HG02623 (cell line): ENCODE measurements around the gene TPP2.

Source experiments
- ATAC-seq: cut with Tn5 transposase; IDR thresholded peaks from one replicate; pipeline ENCODE4 v1.9.1; 2021; ENCODE audit warnings: moderate library complexity; ENCODE audit not compliant: unreplicated experiment

Gene TPP2

DNA sequence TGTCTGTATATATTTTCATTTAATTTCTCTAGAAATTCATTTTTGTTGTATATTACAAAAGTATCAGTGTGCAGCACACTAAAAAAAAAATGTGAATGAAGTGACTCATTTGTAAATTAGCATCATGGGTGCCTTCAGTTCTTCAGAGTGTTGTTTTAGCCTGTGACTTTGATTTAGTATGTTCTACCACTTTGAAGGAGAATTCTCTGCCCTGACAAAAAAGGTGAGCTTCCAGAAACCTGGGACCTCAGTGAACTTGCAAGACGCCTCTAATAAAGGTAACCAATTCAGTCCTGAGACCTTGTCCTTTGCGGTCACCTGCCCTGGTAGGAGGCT, 95.7 kb downstream of the TPP2 start:
- no peak for ATAC-seq

DNA sequence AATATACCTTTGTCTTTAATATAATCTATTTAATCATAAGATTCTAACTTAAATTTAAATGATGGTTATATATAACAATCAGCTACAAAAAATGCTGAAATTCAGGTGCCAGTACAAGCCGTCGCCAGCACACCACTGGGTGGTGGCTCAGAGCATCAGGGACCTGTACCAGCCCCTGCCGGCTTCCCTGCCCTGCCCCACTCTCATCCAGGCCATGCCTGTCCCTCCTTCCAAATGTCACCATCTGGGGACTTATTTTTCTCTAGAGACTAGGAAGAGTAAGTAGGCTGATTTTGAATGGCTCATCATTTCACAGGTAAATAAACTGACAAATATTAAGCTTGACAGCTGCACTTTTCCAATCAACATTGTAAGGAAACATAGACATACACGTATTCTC, 96.5 kb downstream of the TPP2 start:
- no peak for ATAC-seq

DNA sequence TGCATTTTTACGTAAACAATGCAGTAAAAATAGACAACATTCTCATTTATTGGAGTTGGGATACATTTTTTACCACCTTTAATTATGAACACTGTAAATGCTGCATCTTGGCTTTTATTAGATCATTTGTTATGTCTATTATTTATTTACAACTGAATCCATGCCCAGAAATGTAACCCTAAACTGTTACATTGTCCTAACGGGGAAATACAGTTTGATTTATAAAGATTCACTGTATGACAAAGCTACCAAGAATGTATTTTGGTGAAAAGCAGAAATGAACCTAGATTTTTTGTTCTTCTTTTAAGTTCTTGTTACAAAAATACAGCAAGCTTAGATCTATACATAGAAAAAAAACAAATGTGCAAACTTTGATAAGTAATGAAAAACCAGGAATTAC, 97.0 kb downstream of the TPP2 start:
- no peak for ATAC-seq

DNA sequence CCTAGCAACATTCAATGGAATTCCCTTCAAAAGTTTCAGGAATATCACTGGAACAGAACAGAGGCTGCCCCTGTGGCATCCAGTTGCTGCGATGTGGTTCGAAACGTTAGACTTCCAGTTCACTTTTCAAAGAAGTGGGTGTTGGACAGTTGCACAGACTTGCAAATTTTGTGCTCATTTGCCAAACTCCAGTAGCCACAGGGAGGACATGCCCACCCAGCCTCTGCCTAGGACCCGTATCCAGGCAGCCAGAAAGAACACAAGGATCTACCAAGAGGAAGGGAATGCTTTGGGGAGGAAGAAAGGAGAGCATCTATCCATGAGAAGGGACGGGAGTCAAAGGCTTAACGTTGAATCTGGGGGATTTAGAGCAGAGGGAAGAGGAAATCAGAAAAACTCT, 98.2 kb downstream of the TPP2 start, which contains the start of gene METTL21C:
TSS of gene METTL21C (minus strand) at position 108 of the 400 bp plus-strand sequence. CDS start 546 bp downstream, outside the sequence.
- ATAC-seq = no peak

DNA sequence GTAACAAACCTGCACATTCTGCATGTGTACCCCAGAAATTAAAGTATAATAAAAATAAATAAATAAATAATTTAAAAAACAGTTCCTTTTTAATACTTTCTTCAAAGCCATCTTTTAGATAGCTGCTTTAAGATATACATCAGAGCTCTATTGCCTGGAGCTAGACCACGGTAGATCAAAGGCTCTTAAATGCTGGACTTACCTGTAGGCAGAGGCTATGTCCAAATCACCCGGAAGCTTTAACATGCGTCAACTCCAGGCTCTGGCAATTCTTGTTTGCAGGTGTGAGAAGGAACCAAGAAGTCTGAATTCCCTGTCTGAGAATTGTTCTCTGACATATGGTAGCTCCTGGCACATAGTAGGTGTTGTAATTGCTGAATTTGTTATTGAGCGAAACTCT, 99.7 kb downstream of the TPP2 start:
- ATAC-seq = no peak

DNA sequence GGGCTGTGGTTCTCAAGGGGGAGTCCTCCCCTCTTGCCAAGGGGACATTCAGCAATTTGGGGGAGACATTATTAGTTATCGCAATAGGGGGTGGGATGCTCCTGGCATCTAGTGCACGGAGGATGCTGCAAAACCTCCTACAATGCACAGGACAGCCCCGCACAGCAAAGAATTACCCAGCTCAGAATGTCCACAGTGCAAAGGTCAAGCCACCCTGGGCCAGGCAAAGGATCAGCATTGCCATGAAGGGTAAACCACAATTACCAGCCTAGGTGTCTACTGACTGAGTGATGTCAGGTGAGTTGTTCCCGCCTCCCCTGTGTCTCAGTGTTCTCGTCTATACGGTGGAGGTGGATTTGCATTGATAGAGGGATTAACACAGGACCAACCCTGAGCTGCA, 100.5 kb downstream of the TPP2 start:
- ATAC-seq = no peak

DNA sequence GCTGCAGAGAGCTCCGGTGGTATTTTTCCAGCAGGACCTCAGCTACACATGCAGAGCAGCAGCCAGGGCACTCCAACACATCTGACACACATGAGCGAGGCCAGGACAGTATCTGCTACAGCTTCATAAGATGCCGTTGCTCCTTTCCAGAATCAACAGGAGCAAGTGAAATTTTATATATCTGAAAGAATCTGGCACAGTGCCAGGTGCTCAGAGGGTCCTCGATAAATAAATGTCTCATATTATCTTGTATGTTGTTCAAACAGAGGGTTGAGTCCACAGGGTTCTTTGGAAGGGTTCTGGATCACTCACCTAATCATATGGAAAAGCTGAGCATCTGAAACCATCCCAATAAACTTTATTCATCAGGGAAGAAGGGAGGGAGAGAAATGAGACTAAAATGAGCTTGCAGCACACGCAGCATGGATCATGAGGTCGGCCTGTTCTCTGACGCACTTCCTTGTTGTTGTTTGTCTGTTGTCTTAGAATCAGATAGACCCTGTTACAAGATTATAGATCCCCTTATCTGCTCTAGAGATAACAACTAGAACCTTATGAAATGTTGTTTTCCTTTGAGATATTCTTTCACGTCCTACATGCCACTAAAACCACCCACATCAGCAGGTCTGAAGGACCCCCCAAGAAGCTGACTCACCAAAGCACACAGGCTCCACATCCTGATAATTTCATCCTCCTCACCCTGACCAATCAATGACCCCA, 101.3 kb downstream of the TPP2 start:
- no peak for ATAC-seq

DNA sequence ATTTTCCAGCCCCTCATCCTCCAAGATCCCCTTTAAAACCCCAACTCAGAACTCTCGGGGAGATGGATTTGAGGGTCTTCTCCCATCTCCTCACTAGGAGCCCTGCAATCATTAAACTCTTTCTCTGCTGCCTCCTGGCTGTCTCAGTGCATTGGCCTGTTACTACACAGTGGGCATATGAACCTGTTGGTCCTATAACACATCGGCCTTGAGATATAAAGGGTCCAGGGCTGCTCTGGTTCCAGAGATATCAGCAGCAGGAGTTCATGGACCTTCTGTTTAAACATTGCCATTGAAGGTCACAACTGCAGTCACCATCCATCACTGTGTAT, 101.8 kb downstream of the TPP2 start:
- ATAC-seq = no peak

DNA sequence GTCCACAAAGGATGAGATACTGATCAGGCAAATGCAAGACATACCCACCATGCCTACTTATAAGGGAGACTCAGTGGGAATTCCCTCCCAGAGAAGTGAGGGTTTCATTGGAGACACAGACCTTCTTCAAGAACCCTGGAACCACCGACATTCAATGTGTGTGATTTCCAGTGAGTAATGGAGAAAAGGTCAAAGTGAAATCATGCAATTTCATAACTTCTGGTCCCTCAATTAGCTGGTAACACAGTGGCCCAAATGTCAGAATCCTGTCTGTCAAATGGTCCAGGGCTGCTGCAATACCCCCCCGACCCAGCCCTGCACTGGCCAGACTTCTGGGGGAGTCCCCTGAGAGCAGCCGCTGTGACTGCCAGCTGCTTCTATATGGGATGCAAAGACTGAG, 102.7 kb downstream of the TPP2 start:
- ATAC-seq = no peak

DNA sequence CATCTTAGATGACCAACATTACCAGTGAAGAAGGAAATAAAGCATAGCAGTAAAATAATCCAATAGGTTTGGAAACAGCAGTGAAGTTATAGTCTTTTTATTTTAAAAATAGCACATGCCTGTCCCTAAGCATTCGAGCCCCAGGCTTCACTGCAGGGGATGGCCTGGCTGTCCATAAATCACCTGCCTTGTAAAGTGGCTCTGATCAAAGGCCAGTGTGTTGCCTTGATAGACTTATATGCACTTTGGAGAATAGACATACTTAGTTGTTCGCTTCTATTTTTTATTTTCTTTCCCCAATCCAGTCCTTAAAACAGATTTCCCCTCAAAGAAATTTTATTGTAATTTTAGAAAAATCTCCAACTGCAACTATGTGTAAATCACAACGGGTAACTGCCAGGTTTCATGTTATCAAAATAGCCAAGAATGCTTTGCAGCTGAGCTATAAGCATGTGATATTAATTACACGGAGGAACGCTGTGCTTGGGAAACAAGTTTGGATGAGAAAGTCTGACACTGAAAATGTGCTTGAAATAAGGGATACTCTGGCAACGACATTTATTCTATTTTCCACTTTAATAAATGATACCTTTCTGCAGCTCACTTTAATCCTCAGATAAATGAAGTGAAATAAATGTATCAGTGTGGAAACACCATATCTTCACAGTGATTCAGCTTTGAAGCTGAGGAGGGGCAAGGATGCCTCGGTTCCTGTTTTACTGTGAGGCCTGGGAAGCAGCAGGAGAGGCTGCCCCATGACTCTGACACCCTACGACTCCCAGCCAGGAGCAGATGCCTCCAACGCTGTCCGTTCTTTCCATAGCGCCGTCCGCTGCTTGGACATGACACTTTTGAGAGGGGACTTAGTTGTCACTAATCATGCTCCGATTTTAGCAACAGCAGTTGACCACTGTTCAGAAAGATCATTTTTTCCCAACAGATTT, 103.6 kb downstream of the TPP2 start:
- ATAC-seq = no peak

DNA sequence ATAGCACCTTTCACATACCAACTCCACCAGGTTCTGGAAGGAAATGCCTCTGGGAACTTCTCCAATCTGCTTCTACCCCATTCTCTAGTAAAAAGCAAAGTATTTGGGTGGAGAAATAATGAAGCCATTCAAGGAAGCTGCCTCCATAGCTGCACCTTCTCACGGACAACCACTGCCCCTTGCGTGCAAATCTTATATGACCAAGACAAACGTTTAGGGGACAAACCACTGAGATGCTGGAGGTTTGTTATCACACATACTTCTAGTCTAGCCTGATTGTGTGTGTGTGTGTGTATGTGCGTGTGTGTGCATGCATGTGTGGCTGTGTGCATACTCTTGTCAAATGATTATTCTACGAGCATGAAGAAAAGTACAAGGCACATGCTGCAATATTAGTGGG, 104.5 kb downstream of the TPP2 start:
- no peak for ATAC-seq

DNA sequence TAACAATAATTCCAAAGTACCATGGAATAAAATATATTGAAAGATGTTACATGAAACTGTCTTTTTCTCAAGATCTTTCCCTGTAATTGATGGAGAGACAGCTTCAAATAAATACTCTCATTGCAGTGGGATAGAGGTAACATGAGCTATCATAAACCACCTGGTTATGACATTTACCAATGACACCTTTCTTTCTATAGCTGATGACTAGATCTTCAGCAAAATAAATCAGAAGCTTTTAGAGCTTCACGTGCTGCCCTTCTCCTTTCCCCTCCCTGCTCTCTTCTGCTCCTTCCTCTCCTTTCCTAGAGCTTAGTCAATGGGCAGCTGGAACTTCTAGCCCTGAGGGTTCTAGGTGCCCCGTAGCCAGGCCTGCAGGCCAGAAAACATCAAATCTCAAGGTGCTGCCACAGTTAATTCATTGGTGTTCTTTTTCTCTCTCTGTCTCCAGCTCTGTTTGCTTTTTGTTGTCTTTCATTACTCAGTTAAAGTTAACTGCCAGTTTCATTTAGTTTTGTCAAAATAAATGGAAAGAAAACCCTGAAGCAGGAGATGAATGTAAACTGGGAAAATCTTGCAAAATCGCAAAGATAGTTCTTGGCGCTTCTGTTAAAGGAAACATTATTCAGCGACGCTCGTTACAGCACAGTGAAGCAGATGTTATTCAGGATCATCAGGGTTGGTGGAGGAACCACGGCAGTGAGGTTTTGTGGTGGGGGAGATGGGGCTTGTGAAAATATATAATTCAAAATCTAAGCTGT, 106.4 kb downstream of the TPP2 start:
- no peak for ATAC-seq

DNA sequence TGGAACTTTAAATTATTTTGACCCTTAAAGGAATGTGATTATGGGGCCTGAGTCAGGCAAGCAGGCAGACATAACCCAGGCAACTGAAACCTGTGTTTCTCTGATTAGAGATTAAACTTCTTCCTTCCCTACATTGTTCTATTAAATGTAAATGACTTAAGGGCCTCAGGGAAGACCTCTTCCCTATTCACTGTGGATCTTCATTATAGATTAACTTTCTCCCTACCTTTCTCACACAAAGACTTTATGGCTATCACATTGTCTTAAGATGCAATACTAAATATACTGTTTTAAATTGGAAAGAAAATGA, 106.9 kb downstream of the TPP2 start:
- no peak for ATAC-seq

DNA sequence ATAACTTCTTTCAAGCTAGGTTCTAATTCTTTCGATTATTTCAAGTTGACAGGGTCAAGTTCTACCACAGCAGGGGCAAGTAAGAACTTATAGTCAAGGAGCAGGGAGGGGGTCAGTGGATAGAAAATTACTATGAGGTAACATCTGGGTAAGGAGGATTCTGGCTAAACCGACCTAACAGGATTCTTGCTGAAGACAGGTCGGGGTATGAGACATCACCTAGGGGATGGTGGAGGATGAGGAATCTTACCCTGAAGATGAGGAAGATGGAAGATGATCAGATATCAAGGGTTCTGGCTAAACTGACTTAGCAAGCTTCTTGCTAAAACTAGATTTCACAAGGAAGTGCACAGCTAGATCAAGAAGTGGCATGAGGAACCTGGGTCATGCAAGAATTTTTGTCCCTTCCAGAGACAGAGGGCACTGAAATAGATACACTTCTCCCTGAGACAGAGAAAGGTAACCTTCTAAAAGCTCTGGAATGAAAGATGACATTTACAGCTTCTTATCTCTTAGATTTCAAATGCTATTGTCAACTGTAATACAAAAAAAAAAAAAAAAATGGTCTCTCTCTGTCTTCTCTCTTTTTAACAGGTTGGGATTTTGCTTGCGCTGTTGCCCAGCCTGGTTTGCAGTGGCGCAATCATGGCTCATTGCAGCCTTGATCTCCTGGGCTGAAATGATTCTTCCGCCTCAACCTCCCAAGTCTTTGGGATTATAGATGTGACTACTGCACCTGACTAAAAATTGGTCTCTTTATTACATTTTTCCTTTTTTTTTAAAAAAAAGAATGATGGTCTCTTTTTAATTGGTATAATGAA, 107.7 kb downstream of the TPP2 start:
- no peak for ATAC-seq

DNA sequence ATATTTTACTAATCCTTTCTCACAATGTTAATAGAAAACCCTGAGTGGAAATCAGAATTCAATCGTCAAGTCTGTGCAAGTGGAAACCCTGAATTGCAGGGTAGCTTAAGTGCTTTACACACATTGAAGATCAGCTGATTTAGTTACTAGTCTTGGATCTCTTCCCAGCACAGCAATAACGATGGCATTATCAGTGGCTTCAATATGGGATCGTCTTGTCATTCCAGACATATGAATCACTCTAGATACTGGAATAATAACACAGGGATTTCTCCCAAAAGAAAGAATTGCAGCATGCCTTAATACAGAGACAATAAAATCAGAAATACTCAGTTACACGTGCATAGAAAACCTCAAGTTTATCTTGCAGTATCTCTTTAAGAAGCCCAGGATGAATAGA, 110.7 kb downstream of the TPP2 start:
- ATAC-seq = no peak

DNA sequence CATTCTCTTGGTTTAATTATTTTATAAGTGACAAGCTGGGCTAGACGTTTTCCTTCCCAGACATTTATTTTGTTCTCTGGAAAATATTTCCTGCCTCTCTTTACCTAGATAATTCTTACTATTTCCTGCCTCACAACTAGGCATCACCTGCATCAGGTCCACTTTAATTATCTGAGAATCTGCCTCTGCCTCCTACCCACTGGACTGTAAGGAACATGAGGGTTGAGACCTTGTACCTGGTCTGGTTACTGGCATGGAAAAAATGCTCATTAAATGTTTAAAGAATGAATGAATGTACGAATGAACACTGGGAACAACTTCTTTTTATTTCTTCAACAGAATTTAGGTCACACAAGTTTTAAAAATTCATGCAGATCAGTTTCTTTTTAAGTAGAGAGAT, 111.4 kb downstream of the TPP2 start:
- ATAC-seq = no peak

DNA sequence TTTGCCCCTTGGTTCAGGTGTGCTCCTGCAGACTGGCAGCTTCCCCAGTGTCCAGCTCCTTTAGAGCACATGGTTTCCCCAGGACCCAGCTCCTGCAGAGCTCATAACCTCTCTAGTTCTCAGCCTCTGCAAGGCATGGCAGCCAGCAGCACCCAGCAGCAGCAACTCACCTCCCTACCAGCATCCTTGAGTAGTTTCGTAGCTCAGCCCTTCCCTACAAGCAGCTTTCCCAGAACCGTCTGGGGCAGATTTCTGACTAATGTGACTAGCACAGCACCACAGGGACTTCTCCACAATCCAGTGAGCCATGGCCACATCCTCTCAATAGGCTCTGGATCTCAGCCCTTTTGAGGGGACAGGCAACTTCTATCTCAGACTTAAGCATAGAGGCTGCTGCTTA, 112.2 kb downstream of the TPP2 start:
- ATAC-seq = no peak

DNA sequence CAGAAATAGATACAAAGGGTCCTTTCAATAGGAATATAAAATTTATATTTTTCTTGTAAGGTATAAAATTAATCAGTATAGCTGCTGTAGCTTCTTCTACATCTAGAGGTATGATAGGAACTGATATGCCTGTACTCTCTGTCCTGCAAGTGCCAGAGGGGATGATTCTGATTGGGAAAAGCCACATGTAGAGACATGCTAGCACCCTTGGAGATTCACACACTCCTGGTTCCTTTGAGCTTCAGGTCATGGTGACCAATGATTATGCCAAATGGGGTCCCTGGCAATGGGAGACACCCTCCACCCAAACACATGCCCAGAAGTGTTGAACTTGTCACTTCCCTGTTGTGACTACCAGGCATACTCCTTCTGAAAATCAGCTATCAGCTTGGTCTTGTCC, 112.8 kb downstream of the TPP2 start:
- no peak for ATAC-seq

DNA sequence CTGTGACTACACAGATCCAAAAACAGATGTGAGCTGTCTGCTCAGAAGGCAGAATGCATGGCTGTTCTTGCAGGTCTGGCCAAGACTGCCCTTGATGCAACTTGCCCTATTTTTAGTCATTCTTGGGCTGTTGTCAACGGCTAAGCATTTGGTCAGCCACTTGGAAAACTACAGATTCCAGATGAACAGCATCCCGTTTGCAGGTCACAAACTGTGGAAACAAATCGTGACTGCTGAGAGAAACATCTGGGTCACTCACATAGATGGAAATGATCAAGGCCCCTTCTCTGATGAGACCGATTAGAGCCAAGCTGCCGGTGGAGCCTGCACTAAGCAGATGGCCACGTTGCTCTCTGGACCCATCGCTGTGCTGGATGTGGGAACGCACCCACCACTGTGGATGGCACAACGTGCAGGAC, 113.5 kb downstream of the TPP2 start:
- no peak for ATAC-seq

DNA sequence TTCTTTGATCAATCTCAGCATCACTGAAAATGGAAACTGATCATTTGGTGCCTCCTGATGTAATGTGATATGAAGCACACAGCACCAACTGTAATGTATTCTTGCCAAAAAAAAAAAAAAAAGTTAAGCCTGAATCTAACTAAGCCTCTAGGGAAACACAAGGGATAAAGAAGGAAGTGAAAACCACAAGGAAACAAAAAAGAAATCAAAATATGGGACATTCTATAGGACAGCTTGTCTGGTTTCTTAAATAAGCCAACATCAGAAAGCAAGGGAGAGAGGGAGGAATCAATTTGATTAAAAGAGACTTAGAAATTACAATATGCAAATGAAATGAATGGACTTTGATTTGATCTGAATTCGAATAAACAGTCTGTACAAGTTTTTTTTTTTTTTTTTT, 118.7 kb downstream of the TPP2 start:
- no peak for ATAC-seq

DNA sequence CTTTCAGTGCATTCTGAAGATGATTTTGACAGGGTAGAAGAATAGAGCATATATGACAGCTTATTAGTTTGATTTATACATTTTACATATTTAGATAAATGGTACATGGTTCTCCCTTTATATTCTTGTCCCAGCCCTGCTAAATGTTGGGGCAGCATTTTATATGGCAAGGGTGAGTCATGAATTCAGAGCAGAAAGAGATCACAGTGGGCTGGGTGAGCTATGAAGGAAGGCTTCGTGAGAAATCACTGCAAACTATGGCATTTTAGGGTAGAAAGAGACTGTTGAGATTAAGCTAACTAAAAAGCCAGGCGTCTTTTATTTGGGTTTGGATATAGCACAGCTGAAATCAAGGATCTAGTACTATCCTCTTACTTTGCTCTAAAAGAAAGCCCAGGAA, 122.0 kb downstream of the TPP2 start:
- no peak for ATAC-seq
